Measurements from ENCODE around the gene DUSP28. TPM values are rescaled to one million over a fixed set of nuclear protein-coding genes. Genes with fewer than 3 reads are reported as not detected.
A peak's percentile ranks its signal among the peaks of the same experiment; 100 is the strongest.

Gene DUSP28
- total and polyA plus RNA-seq, 10 of the 15 experiments (the other 5 are each of a cell fraction or from before 2014, with no cell fraction given) = 2.5 to 12.5 (median 6.4) TPM

DNA sequence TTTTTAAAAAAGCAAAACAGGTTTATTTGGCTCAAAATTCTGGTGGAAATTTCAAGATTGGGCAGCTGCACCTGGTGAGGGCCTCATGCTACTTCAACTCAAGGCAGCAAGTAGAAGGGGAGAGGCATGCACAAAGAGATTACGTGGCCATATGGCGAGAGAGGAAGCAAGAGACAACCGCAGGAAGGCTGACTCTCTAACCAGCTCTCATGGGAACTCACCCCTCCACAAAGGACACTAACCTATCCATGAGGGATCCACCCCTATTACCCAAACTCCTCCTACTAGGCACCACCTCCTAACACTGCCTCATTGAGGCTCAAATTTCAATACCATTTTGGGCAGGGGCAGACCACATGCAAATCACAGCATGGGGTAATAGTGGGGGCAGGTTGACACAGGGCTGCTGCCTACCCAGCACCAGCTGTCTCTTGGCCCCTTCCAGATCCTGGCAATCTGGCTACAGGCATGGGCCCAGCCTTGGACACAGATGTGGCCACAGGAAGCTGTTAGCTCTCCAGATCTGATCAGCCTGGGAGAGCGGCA is 24.4 kb downstream of the DUSP28 start (continued):
- TF ChIP-seq HSF1 (IDR thresholded peaks at IDR 0.05; ENCODE audit: low read depth, low read length) (no peak), MEF2A (IDR thresholded peaks at IDR 0.05; ENCODE audit: insufficient read depth, low read depth, low read length) (no peak), PKNOX1 (IDR thresholded peaks at IDR 0.05) (no peak), ZBTB4 (CRISPR knock-in tag; IDR thresholded peaks at IDR 0.05) (no peak), BCL11A (IDR thresholded peaks at IDR 0.05; ENCODE audit: low read depth, low read length) (0 out of 2 replicates have a peak, but pooled peaks have one; percentile 24), SPI1 (IDR thresholded peaks at IDR 0.05; ENCODE audit: borderline replicate concordance, insufficient read depth, low read depth, low read length) (peak; percentile 71; the same call in 1 of the 2 replicates), HCFC1 (IDR thresholded peaks at IDR 0.05; ENCODE audit: low read length) (no peak), SMAD5 (IDR thresholded peaks at IDR 0.05; ENCODE audit: low read depth) (peak; percentile 37; the same call in 1 of the 2 replicates), ZNF274 (IDR thresholded peaks at IDR 0.05; ENCODE audit: insufficient read depth, insufficient read length) (no peak), SREBF2 (IDR thresholded peaks at IDR 0.05; ENCODE audit: low read length) (no peak), PML (IDR thresholded peaks at IDR 0.05; ENCODE audit: low read length) (peak; percentile 70; the same call in 1 of the 2 replicates), MYB (IDR thresholded peaks at IDR 0.05; ENCODE audit: borderline replicate concordance, low read depth, low read length) (no peak), POLR2AphosphoS5 (IDR thresholded peaks at IDR 0.05; ENCODE audit: low read length) (peak; percentile 86), EGR1 (IDR thresholded peaks at IDR 0.05; ENCODE audit: borderline replicate concordance in 1 of 2, low read depth in 2 of 2, low read length in 2 of 2) (no peak), SP1 (IDR thresholded peaks at IDR 0.05; ENCODE audit: low read depth, low read length) (peak; percentile 64), SIN3A (IDR thresholded peaks at IDR 0.05; ENCODE audit: low read depth, low read length) (peak; percentile 40; the same call in 1 of the 2 replicates), ZNF622 (IDR thresholded peaks at IDR 0.05) (no peak), FOXK2 (IDR thresholded peaks at IDR 0.05) (no peak), MAX (IDR thresholded peaks at IDR 0.05; ENCODE audit: low read depth, low read length) (peak; percentile 48; the same call in 1 of the 2 replicates), TARDBP (IDR thresholded peaks at IDR 0.05; ENCODE audit: borderline replicate concordance) (no peak), RCOR1 (conservative IDR thresholded peaks at IDR 0.05; ENCODE audit: low read depth, low read length) (no peak), WRNIP1 (IDR thresholded peaks at IDR 0.05; ENCODE audit: borderline replicate concordance, low read depth, low read length) (no peak)
